Measurements from ENCODE around the gene CMTM8. TPM values are rescaled to one million over a fixed set of nuclear protein-coding genes. Genes with fewer than 3 reads are reported as not detected.

Gene CMTM8
- polyA plus RNA-seq, 2 of the 4 experiments (the other 2 are of a cell fraction): 8.4 to 15.6 TPM

DNA sequence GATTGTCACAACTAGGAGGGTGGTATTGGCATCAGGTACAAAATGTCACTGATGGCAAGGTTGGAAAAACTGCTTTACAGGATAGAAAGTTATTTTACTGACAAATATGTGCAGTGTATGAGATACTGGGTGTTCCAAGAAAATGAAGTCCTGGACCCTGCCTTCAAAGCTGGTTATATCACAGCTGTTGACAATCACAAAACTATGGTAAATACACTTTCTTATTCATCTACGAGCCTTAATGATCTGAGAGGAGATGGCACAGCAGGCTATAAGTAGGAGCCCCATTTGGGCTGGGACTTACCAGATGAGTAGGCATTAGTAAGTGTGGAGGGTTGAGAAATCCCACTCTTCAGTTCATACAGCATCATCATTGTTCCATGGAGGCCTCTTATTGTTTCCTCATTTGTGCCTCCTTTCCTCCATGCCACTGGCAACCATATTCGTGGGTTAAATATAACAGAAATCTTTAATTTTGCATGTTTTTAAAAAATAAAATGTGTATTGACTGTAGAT lies 66.9 kb downstream of the CMTM8 start (continued):
- TF ChIP-seq, protein P1, sequence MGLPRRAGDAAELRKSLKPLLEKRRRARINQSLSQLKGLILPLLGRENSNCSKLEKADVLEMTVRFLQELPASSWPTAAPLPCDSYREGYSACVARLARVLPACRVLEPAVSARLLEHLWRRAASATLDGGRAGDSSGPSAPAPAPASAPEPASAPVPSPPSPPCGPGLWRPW (IDR thresholded peaks at IDR 0.05): no peak
- TF ChIP-seq RNF2 (IDR thresholded peaks at IDR 0.05; ENCODE audit: borderline replicate concordance, low read depth): no peak

DNA sequence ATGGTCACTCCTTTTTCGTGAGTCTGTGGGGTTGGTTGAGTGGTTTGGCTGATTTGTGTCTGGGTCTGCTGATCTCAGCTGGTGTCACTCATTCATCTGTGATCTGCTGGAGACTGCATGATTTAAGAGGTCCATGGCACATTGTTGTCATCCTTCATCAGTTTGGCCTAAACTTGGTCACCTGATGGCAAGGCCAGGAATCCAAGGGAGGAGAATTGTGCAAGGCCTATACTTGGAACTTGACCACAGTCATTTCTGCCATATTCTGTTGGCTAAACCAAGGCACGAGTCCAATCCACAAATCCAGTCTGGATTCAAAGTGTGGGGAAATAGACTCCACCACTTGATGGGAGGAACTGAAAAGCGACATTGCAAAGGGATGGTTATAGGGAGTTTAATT lies 67.6 kb downstream of the CMTM8 start:
- 0 out of 3 replicates have a peak, but pooled peaks cover 3% of the 10 kb centered on the region for H3K4me1 ChIP-seq
- POLR2A ChIA-PET: no interaction called here
- H3K4me2 ChIP-seq: no peak overlapping the region
- TF ChIP-seq RNF2 (IDR thresholded peaks at IDR 0.05; ENCODE audit: borderline replicate concordance, low read depth) (no peak), NPAS2 (CRISPR knock-in tag; IDR thresholded peaks at IDR 0.05; ENCODE audit: borderline replicate concordance) (no peak), ZC3H11A (IDR thresholded peaks at IDR 0.05) (no peak), MAZ (IDR thresholded peaks at IDR 0.05; ENCODE audit: borderline replicate concordance, low read depth, low read length) (no peak), SREBF2 (IDR thresholded peaks at IDR 0.05) (no peak), RARB (CRISPR knock-in tag; IDR thresholded peaks at IDR 0.05) (no peak), CBX8 (IDR thresholded peaks at IDR 0.05) (no peak), RCOR1 (IDR thresholded peaks at IDR 0.05; ENCODE audit: low read depth, low read length) (no peak), GATA3 (IDR thresholded peaks at IDR 0.05; ENCODE audit: borderline replicate concordance) (no peak), EHMT2 (IDR thresholded peaks at IDR 0.05; ENCODE audit: low read depth) (no peak)
- DNase-seq (ENCODE audit: low read depth in 1 of 2, low spot score in 1 of 2) (no peak), ATAC-seq (no peak), FAIRE-seq (no peak)
- no peak overlapping the region for H3K27ac ChIP-seq
- 85% methylated on average over 3 of the region's 3 CpGs for whole genome bisulfite sequencing (ENCODE audit: missing lambda C conversion rate)
- no peak overlapping the region for H3K4me3 ChIP-seq
- CTCF ChIA-PET: interaction anchor here (1.5 to 3.5 kb wide), 2 partner anchors 9 to 162 kb away, joined by 3 to 14 read pairs; no protein-coding TSS in a partner anchor
- no peaks in the 10 kb centered on the region for H3K9me3 ChIP-seq

DNA sequence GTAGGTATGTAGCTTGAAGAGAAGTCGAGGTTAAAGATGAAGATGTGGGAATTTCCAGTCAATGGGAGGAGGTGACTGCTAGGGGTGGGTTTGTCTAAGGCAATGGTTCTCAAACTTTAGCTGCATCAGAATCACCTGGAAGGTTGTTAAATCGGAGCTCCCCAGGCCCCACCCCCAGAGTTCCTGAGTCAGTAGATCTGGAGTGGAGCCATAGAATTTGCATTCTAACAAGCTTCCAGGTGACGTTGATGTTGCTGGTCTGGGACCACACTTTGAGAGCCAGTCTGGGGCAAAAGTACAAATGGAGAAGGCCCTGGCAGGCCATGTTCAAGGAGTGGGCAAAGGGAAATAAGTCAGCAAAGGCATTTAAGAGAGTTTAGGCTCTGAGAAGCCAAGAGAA lies 69.1 kb downstream of the CMTM8 start:
- Histone ChIP-seq H3K4me1 (0 out of 3 replicates have a peak, but pooled peaks cover 3% of the 10 kb centered on the region), H3K9me3 (no peaks in the 10 kb centered on the region), H3K4me2 (no peak overlapping the region), H3K4me3 (no peak overlapping the region), H3K27ac (no peak overlapping the region)
- ATAC-seq (no peak), DNase-seq (ENCODE audit: low read depth in 1 of 2, low spot score in 1 of 2) (no peak), FAIRE-seq (no peak)
- TF ChIP-seq SREBF2 (IDR thresholded peaks at IDR 0.05) (no peak), MAFK (IDR thresholded peaks at IDR 0.05; ENCODE audit: partially characterized antibody) (no peak), RARB (CRISPR knock-in tag; IDR thresholded peaks at IDR 0.05) (no peak), JUN (IDR thresholded peaks at IDR 0.05) (no peak), HDAC2 (IDR thresholded peaks at IDR 0.05) (no peak), CBX2 (IDR thresholded peaks at IDR 0.05; ENCODE audit: borderline replicate concordance, low read depth) (no peak), FOSL2 (IDR thresholded peaks at IDR 0.05) (no peak), FOSL2 (CRISPR knock-in tag; IDR thresholded peaks at IDR 0.05) (no peak), ZSCAN20 (CRISPR knock-in tag; IDR thresholded peaks at IDR 0.05) (no peak), CEBPB (IDR thresholded peaks at IDR 0.05) (no peak), EP300 (IDR thresholded peaks at IDR 0.05) (no peak)
- TF ChIP-seq, protein P2, sequence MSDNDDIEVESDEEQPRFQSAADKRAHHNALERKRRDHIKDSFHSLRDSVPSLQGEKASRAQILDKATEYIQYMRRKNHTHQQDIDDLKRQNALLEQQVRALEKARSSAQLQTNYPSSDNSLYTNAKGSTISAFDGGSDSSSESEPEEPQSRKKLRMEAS (IDR thresholded peaks at IDR 0.05): no peak
- TF ChIP-seq, protein P3, sequence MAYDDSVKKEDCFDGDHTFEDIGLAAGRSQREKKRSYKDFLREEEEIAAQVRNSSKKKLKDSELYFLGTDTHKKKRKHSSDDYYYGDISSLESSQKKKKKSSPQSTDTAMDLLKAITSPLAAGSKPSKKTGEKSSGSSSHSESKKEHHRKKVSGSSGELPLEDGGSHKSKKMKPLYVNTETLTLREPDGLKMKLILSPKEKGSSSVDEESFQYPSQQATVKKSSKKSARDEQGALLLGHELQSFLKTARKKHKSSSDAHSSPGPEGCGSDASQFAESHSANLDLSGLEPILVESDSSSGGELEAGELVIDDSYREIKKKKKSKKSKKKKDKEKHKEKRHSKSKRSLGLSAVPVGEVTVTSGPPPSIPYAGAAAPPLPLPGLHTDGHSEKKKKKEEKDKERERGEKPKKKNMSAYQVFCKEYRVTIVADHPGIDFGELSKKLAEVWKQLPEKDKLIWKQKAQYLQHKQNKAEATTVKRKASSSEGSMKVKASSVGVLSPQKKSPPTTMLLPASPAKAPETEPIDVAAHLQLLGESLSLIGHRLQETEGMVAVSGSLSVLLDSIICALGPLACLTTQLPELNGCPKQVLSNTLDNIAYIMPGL (CRISPR knock-in tag; IDR thresholded peaks at IDR 0.05; ENCODE audit: borderline replicate concordance): no peak
- TF ChIP-seq, protein P4, sequence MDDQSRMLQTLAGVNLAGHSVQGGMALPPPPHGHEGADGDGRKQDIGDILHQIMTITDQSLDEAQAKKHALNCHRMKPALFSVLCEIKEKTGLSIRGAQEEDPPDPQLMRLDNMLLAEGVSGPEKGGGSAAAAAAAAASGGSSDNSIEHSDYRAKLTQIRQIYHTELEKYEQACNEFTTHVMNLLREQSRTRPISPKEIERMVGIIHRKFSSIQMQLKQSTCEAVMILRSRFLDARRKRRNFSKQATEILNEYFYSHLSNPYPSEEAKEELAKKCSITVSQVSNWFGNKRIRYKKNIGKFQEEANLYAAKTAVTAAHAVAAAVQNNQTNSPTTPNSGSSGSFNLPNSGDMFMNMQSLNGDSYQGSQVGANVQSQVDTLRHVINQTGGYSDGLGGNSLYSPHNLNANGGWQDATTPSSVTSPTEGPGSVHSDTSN (IDR thresholded peaks at IDR 0.05): no peak
- TF ChIP-seq, protein P5, sequence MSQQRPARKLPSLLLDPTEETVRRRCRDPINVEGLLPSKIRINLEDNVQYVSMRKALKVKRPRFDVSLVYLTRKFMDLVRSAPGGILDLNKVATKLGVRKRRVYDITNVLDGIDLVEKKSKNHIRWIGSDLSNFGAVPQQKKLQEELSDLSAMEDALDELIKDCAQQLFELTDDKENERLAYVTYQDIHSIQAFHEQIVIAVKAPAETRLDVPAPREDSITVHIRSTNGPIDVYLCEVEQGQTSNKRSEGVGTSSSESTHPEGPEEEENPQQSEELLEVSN (IDR thresholded peaks at IDR 0.05; ENCODE audit: borderline replicate concordance, low read depth): no peak
- 79% methylated on average over 3 of the region's 3 CpGs for WGBS (ENCODE audit: missing lambda C conversion rate)
- POLR2A ChIA-PET: no interaction called here
- CTCF ChIA-PET: interaction anchor here (1.0 to 3.5 kb wide), 5 partner anchors 11 to 160 kb away, joined by 3 to 14 read pairs (median 3); no protein-coding TSS in a partner anchor

Measured in A549 (cell line).